ENCODE results near the gene DAGLB.
"Not testable (repeated sequence)": the region's sequence is repeated elsewhere in the genome, so short reads cannot be mapped to it uniquely, and the experiment has no call there.

Gene DAGLB

DNA sequence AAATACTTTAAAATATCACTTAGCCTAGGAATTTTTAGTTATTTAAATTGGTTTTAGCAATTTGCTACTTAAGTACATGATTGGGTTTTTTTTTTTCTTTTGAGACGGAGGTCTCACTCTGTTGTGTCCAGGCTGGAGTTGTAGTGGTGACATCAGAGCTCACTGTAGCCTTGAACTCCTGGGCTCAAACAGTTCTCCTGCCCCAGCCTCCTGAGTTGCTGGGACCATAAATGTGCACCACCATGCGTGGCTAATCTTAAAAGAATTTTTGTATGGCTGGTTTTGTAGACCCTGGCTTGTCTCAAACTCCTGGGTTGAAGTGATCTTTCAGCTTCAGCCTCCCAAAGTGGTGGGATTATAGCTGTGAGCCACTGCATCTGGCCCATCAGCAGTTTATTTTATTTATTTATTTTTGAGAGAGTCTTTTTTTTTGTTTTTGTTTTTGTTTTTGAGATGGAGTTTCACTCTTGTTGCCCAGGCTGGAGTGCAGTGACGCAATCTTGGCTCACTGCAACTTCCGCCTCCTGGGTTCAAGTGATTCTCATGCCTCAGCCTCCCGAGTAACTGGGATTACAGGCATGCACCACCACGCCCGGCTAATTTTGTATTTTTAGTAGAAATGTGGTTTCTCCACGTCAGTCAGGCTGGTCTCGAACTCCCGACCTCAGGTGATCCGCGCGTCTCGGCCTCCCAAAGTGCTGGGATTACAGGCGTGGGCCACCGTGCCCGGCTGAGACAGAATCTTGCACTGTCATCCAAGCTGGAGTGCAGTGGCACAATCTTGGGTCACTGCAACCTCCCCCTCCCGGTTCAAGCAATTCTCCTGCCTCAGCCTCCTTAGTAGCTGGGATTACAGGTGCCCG, 47.3 kb downstream of the DAGLB start:
- not testable (repeated sequence) for DNase-seq (ENCODE audit: low read depth in 1 of 2, low spot score in 1 of 2)

DNA sequence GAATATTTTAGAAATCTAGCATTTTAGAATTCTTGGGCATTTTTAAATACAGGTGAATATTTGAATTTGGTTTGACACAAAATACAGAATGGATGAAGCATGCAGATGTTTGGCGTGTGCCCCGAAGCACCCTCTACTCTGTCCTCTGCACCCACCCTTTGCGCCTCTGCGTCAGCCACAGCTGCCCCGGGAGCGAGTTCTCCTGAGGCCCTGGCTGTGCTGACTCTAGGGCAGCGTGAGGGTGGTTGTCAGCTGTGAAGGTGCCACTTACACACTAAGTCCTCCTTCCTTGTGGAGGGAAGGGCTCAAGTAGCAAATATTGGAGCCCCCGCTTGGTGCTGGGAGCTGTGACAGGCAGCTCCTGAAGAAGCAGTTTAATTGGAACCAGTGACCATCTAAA, 48.4 kb downstream of the DAGLB start:
- DNase-seq (ENCODE audit: low read depth in 1 of 2, low spot score in 1 of 2) = no peak

DNA sequence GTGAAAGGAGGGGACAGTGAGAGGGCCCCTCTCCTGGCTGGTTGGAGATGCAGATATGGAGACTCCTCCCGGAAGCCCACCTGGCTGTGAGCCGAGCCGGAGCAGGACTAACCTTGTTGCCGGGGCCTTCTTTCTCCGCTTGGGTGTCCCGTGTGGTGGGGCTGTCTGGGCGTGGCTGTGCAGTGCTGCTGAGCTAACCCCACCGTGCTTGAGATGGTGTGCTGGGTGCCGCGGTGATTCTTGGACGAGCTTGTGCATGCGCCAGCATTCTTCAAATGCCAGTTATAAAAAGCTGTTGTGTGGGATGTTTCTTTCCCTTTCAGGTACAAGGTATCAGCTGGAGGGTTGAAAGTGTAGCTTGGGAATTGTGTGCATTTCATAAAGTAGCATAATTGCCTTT, 48.8 kb downstream of the DAGLB start:
- DNase-seq (ENCODE audit: low read depth in 1 of 2, low spot score in 1 of 2) = no peak

DNA sequence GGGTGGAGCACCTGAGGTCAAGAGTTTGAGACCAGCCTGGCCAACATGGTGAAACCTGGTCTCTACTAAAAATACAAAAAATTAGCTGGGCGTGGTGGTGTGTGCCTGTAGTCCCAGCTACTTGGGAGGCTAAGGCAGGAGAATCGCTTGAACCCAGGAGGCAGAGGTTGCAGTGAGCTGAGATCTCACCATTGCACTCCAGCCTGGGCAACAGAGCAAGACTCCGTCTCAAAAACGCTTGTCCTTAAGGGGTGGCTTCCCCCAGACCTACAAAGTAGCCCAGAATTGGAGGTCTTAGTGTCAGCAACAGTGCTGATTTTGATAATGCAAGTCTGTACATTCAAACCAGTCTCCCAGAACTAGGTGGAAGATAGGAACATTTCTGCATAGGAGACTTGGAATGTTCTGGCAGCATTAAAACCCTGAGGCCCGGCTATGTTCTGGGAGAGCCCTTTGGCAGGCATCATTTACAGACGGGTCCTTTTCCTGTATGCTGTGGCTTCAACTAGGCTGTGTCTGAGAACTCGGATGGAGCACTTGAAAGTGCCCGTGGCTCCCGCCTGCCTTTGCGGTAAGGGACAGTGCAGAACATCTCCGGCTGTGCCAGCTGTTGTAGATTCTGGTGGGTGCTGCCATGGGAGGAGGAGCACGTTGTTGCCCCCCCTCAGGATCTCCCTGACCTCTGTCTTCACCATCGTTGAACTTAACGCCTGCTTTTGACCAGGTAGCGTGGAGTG, 49.8 kb downstream of the DAGLB start:
- DNase-seq (ENCODE audit: low read depth in 1 of 2, low spot score in 1 of 2) = not testable (repeated sequence)

DNA sequence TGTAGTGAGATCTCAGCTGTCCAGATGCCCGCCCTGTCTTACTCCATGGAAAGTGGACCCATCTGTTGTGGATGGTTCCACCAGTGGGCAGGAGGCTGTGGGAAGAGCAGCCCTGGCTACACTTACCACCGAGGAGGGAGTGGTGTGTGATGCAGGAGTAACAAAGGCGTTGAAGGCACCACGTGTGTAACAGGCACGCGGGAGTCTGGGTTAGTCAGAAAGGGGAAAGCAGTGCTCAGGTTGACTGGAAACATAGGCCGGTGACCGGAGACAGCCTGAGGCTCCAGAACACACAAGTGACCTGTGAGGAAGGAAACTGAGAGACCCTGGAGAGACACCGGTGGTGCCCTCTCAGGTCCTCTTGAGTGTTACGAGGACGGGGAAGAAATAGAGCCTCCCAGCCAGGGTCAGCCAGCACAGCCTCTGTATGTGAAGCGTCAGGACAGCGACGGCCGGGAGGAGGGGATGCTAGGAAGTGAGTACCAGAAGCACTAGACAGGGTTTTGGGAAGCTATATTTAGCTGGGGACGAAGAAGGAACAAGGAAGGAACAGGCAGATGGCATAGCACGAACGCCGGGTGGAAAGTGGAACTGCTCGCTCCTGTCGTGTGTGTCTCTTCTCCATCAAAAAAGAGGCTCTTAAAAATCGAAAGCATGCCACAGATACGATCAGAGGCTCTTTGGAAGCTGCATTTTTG, 51.7 kb downstream of the DAGLB start:
- no peak for DNase-seq (ENCODE audit: low read depth in 1 of 2, low spot score in 1 of 2)

DNA sequence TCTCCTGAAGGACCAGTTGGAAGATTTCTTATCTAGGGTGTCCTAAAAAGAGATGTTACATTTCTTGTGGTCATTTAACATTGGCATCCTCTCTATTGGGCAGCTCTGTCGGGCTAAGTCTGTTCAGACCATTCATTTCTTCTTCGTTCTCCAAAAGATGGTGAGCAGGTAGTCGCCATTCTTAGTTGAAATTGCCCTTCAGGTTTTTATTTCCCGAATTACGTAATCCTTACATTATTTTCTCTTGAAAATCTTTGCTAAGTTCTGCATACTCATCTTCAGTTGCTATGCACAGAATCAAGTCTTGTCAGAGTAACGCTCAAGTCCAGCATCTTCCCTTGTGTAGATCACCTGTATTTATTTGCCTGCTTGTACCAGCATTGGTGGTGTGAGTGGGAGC, 53.6 kb downstream of the DAGLB start:
- no peak for DNase-seq (ENCODE audit: low read depth in 1 of 2, low spot score in 1 of 2)

DNA sequence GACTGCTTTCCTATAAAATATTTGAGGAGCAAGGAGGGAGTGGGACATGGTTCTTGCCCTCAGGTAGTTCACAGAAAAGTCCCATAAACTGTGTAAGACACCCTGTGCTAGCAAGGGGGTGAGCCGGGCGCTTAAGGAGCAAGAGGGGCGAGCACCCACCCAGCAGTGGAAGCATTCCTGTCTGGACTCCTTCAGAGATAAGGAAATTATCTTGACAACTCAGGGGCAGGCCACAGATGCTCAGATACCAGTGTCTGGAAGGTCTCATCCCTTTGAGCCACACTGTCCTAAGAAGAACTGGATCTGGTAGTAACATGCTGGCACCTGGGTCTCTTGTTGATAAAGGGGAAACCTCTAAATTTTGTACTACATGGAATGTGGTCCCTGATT, 54.1 kb downstream of the DAGLB start:
- no peak for DNase-seq (ENCODE audit: low read depth in 1 of 2, low spot score in 1 of 2)

GRCh38 chr7:6392712-6393666, 54.8 kb downstream of the DAGLB start:
- peak in 1 of 2 donors; percentile 12 for DNase-seq (ENCODE audit: low read depth in 1 of 2, low spot score in 1 of 2)

GRCh38 chr7:6389728-6390127, 58.0 kb downstream of the DAGLB start:
- no peak for DNase-seq (ENCODE audit: low read depth in 1 of 2, low spot score in 1 of 2)

DNA sequence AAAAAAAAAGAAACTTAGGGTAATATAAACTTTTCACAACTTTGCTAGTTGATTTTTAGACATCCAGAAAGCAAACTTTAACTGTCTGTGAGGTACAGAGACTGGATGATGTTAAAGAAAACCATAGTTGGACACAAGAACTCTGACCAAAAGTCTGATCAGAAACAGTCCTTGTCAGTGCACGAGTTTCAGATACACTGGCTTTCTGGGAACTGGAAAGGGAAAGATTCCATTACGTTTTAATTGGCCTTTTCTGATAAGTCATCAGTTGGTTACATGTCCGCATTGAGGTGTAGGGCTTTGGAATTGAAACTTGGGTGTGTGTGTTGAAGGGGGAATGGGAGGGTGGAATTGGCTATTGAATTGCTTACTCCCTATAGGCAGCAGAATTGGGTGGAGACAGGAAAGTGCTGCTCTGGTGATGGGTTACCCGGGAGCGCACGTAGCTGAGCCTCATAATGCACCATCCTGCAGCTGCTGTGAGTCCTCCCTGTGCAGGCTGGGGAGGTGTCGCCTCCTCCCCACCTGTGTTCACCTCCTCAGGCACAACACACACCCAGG, 59.9 kb downstream of the DAGLB start:
- DNase-seq (ENCODE audit: low read depth in 1 of 2, low spot score in 1 of 2) = no peak

DNA sequence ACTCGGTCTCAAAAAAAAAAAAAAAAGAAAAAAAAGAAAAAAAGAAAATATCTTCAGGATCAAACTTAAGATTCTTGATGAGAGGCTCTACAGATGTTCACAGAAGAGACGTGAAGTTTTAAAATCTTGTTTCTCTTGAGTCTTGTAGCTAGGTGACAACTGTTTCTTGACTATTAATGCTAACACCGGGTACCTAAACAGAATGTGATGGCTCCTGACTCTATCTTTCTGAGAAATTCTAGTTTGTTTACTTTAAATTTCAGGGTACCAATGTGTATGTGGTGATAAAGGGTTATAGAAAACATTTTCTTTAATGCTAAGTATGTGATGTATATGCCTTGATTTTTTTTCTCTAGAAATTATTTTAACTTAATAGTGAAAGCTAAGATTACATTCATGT, 61.0 kb downstream of the DAGLB start:
- DNase-seq (ENCODE audit: low read depth in 1 of 2, low spot score in 1 of 2) = no peak

GRCh38 chr7:6385909-6386560, 61.7 kb downstream of the DAGLB start:
- DNase-seq (ENCODE audit: low read depth in 1 of 2, low spot score in 1 of 2) = no peak

- no peak for DNase-seq (ENCODE audit: low read depth in 1 of 2, low spot score in 1 of 2)
These were observed 62.5 kb downstream of the DAGLB start for GRCh38 chr7:6385110-6385781.

- DNase-seq (ENCODE audit: low read depth in 1 of 2, low spot score in 1 of 2) = no peak
These were observed 63.4 kb downstream of the DAGLB start for GRCh38 chr7:6384327-6384726.

DNA sequence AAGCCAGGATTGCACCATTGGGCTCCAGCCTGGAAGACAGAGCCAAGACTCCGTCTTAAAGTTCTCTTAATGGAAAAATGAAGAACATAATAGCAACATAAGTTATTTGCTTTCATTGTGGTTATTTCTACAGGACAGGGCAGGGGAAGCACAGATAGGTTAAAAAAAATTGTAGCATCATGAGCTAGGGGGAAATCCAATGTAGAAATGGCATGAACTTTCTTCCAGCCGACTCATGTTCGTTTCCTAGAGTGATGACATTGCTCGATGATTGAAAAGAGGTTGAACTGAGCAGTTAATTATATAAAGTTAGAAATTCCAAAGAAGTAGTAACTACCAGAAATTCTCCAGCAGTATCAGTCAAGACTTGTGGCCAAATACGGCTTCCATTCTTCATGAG, 64.9 kb downstream of the DAGLB start:
- no peak for DNase-seq (ENCODE audit: low read depth in 1 of 2, low spot score in 1 of 2)

- DNase-seq (ENCODE audit: low read depth in 1 of 2, low spot score in 1 of 2) = not testable (repeated sequence)
These were observed 65.9 kb downstream of the DAGLB start for GRCh38 chr7:6381846-6382245.

DNA sequence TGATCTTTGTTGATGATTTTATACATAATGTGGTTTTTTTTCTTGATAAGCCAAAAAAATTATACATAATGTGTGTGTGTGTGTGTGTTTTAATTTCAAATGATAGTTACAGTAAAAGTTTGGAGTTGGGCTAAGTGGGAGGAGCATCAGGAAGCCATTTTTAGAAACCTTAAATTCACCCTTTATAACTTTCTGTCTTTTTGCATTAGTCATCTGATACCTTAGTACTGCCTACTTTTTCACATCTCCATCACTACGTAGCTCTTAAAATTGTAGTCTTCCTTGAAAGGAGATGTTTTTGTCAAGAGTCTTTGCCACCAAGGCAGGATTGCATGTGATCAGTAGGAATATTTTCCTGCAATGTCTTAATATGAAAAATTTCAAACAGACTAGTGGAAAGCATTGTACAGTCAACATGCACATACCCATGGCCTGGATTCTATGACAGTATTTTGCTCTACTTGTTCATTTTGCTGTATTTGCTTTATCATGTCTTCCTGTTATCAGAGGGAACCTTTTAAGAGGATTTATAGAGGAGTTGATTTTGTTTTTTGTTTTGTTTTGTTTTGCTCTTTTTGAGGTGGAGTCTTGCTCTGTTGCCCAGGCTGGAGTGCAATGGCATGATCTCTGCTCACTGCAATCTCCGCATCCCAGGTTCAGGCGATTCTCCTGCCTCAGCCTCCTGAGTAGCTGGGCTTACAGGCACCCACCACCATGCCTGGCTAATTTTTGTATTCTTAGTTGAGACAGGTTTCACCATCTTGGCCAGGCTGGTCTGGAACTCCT, 67.3 kb downstream of the DAGLB start:
- DNase-seq (ENCODE audit: low read depth in 1 of 2, low spot score in 1 of 2) = no peak

DNA sequence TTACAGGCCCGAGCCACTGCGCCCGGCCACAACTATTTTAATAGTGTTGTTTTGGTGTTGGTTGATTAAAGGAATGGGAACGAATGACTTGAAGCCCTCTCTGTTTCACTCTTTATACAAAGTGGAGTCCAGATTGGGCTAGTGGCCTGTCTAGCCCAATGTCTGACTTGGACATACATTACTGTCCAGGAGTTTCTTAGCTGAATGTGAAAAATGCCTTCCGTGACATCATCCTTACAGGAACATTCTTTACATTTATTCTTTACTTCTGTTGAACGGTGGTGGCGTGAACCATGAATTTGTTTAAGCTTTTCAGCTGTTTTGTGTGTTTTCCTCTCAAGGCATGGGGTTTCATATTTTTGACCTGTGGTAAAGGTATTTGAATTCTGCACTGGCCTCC, 67.9 kb downstream of the DAGLB start:
- DNase-seq (ENCODE audit: low read depth in 1 of 2, low spot score in 1 of 2) = no peak

GRCh38 chr7:6378556-6378955, 69.2 kb downstream of the DAGLB start:
- DNase-seq (ENCODE audit: low read depth in 1 of 2, low spot score in 1 of 2) = not testable (repeated sequence)

Data from activated CD4-positive, alpha-beta T cell treated with anti-CD3 and anti-CD28 coated beads, Interleukin-2, amount 50 U/mL, for 24 hours (primary cell).